HFF-Myc (cell line): ENCODE results near the gene ZNF687.

ENCODE experiments used
- DNase-seq: peaks from one replicate; pipeline ENCODE4 v3.0.0-alpha.2; 2011; ENCODE audit warnings: low read depth; ENCODE audit errors: extremely low read depth
- H3K4me3 ChIP-seq: replicated peaks from 2 replicates; pipeline ENCODE4 v1.5.1; 2011; ENCODE audit warnings: low read depth, mild to moderate bottlenecking, control low read depth, low read length
- TF ChIP-seq, protein P1 (sequence below): IDR thresholded peaks from 2 replicates; pipeline ENCODE4 v1.5.1; 2012; ENCODE audit warnings: mild to moderate bottlenecking, low read depth, low read length, control low read depth; ENCODE audit errors: missing control alignments

The ZNF687 gene

DNA sequence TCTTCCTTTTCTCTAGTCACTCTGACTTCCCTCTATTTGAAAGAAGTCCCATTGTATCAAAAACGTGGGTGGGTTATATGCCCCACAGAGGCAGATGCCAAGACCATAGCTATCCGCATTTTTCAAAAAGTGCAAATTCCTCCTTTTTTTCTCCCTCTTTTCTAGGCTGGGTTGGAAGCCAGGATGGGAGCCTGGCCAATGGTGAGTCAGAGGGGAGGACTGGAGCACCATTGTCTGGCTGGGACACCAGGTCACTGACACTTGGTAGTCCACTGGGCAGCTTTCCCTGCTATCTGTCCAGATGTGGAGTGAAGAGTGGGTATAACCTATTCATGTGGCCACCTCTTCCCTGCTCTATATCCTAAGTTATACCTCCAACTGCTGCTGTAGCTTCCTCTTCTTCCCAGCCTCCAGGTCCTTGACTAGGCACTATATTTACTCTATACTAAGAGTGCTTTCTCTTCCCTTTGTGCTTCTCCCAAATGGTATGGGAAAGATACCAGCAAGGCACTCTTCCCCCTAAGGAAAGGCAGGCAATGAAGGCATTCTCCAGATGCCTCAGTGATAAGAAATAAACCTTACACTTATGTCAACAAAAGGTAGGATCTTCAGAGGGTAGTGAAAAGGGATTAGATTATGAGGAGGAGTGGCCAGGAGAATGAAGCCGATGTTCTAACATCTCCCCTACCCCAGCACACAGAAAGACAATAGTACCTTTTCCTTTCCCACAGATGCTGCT is 32.2 kb downstream of the ZNF687 start:
- DNase-seq = peak; percentile 63
- H3K4me3 ChIP-seq = no peak overlapping the region
- TF ChIP-seq, protein P1, sequence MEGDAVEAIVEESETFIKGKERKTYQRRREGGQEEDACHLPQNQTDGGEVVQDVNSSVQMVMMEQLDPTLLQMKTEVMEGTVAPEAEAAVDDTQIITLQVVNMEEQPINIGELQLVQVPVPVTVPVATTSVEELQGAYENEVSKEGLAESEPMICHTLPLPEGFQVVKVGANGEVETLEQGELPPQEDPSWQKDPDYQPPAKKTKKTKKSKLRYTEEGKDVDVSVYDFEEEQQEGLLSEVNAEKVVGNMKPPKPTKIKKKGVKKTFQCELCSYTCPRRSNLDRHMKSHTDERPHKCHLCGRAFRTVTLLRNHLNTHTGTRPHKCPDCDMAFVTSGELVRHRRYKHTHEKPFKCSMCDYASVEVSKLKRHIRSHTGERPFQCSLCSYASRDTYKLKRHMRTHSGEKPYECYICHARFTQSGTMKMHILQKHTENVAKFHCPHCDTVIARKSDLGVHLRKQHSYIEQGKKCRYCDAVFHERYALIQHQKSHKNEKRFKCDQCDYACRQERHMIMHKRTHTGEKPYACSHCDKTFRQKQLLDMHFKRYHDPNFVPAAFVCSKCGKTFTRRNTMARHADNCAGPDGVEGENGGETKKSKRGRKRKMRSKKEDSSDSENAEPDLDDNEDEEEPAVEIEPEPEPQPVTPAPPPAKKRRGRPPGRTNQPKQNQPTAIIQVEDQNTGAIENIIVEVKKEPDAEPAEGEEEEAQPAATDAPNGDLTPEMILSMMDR = no peak

DNA sequence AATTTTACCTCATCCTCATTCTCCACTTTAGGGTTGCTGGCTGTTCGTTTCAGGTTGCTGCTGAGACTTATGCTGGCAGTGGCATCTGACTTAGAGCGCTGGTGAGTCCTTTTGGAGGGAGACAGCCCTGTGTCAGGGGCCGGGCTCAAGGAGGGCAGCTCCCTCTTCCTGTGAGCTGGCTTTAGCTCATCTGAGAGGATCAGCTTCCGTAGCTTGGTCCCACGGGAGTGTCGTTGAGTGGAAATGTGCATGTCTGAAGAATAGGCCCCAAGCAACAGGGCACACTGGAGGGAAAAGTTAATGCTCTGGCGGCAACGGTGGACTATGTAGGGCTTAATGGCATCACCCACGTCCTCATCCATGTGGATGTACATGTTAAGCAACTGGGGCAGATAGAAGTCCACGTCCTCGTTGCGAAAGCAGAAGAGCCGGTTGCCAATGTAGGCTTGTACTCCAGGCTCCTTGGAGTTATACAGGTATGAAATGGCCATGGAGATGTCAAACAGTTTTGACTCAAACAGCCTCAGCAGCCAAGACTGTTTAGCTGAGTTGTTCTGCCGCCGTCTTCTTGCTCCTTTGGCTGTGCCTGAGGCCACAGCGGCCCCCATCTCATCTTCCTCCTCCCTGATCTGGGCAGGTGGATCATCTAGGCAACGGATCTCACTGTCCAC is 33.6 kb downstream of the ZNF687 start:
- H3K4me3 ChIP-seq = no peak overlapping the region
- DNase-seq = no peak
- TF ChIP-seq, protein P1 = no peak

DNA sequence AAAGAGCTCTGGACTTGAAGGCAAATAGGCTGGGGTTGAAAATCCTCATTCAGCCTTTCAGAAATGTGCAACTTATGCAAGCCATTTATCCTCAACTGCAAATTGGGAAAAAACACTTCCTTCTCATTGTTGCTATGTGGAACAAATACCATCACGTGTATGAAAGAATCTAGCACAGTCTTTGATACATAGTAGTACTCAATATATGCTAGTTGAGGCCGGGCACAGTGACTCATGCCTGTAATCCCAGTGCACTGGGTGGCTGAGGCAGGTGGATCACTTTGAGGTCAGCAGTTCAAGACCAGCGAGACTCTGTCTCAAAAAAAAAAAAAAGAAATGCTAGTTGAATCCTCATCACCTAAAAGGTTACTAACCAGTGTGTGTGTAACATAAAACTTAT is 36.9 kb downstream of the ZNF687 start:
- TF ChIP-seq, protein P1 = no peak
- DNase-seq = no peak
- no peak overlapping the region for H3K4me3 ChIP-seq

DNA sequence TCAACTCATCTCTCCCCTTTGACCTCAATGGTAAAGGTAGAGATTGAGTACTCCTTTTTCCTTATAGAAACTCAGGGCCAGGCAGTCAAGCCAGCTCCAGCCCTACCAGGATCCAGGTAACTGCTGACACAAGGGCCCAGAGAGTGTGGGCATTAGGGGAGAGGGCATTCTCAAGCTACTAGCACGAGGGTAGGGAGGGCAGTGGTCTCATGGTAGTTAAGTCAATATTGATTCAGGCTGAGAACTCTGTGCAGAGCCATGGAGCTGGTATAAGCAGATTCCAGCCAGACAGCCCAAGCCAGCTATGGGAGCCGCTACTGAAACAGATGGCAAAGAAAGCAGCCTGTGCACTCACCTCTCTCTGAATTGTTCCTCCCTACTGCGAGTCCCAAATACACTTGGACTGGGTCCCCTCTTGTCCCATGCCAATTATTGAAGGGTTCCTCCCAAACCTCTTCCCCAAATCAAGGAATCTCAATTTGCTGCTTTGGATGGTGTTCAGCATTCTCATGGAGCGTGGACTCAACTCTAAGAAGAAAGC is 42.4 kb downstream of the ZNF687 start:
- DNase-seq = no peak
- H3K4me3 ChIP-seq = no peak overlapping the region
- TF ChIP-seq, protein P1 = no peak

DNA sequence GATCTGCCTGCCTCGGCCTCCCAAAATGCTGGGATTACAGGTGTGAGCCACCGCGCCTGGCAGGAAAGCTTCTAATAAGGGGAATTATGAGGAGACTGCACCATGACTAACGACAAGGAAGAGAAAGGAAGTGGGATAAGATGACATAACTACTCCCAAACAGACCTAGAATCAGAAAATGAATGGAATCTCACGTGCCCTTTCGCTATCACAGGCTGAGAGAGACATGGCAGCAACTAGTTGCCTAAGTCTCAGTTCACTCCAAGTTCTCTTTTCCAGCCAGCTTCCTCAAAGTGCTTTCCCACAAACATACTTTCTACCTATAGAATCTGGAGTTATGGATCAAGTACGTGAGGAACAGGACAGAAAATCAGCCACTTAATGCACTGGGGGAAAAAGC is 43.1 kb downstream of the ZNF687 start:
- H3K4me3 ChIP-seq = peak overlapping the region; percentile 50
- no peak for DNase-seq
- TF ChIP-seq, protein P1 = no peak

DNA sequence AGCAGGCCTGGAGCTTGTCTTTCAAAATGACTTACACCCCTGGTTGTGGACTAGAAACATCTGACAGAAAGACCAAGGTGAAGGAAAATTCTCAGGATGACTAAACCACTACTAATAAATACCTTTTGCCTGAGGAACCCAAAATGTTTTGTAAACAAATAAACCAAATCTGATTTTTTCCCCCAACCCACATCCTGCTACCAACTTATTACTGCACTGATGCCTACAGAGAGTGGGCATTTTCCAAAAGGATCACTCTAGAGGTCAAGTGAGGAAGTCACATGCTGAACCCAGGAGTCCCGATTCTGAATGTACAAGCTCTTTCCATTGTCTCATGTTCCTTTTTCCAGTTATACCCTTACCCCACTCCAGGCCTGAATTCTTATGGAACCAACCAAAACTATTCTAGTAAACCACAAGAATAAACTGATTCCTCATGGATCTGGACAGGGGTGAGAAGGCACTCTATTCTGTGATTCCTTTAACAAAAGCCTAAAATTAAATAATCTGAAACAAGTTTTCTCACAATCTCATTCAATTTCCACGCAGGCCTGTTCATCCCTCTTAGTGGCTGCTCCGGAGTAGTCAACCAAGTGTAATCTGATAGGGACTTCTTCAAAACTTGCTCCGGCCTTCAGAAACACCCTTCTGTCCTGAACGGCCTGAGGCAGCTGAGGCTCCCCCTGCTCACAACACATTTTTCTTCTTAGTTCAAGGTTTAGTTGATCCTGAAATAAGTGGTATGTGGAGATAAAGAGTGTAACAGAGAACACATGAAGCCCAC is 43.7 kb downstream of the ZNF687 start:
- peak overlapping the region; percentile 50 for H3K4me3 ChIP-seq
- TF ChIP-seq, protein P1 = no peak
- no peak for DNase-seq
